Pulmonary artery endothelial cell (primary cell): ENCODE results near the gene MAST3. TPM values are rescaled to one million over a fixed set of nuclear protein-coding genes. Genes with fewer than 3 reads are reported as not detected.
A peak's percentile ranks its signal among the peaks of the same experiment; 100 is the strongest.

Experiments
- DNase-seq: peaks from one replicate; pipeline ENCODE4 v3.0.0-alpha.2; 2011; ENCODE audit warnings: low read depth, low spot score
- total RNA-seq: library from RNA; depleted of rRNA; stranded (reverse); fragments of >200 nt; gene quantifications from 2 replicates; pipeline ENCODE4 v1.2.3, GENCODE V29; 2014

The MAST3 gene
- 0.67 and 0.92 TPM in 2 replicates for total RNA-seq

- peak; percentile 19 for DNase-seq
These were observed at the start of gene MAST3 for GRCh38 chr19:18097217-18097992. Gene MAST3 (plus strand): TSS chr19:18097778. CDS start chr19:18097793, 15 bp downstream.

- peak; percentile 13 for DNase-seq
These were observed 48.2 kb upstream of the MAST3 start for GRCh38 chr19:18049385-18049784.

GRCh38 chr19:18051887-18052286, 45.7 kb upstream of the MAST3 start:
- DNase-seq, result no peak

GRCh38 chr19:18053576-18054219, 43.9 kb upstream of the MAST3 start:
- no peak for DNase-seq

GRCh38 chr19:18055967-18056366, 41.6 kb upstream of the MAST3 start:
- no peak for DNase-seq

GRCh38 chr19:18057557-18057956, 40.0 kb upstream of the MAST3 start:
- DNase-seq, result no peak

GRCh38 chr19:18058208-18059009, 39.2 kb upstream of the MAST3 start:
- peak; percentile 19 for DNase-seq

GRCh38 chr19:18059297-18059696, 38.3 kb upstream of the MAST3 start:
- no peak for DNase-seq

- no peak for DNase-seq
These were observed 37.7 kb upstream of the MAST3 start for GRCh38 chr19:18059902-18060301.

- no peak for DNase-seq
These were observed 37.1 kb upstream of the MAST3 start for GRCh38 chr19:18060472-18060871.

- DNase-seq, result no peak
These were observed 35.5 kb upstream of the MAST3 start for GRCh38 chr19:18062028-18062427.

- no peak for DNase-seq
These were observed 34.1 kb upstream of the MAST3 start for GRCh38 chr19:18063463-18063862.

- no peak for DNase-seq
These were observed 32.4 kb upstream of the MAST3 start for GRCh38 chr19:18065173-18065495.

GRCh38 chr19:18068395-18068794, 29.2 kb upstream of the MAST3 start:
- DNase-seq, result no peak

GRCh38 chr19:18069383-18069782, 28.2 kb upstream of the MAST3 start:
- DNase-seq, result no peak

- no peak for DNase-seq
These were observed 27.4 kb upstream of the MAST3 start for GRCh38 chr19:18070181-18070580.

GRCh38 chr19:18072335-18072734, 25.2 kb upstream of the MAST3 start:
- no peak for DNase-seq

GRCh38 chr19:18073197-18073596, 24.4 kb upstream of the MAST3 start:
- no peak for DNase-seq

- DNase-seq, result no peak
These were observed 23.4 kb upstream of the MAST3 start for GRCh38 chr19:18074192-18074591.

- DNase-seq, result no peak
These were observed 13.5 kb upstream of the MAST3 start for GRCh38 chr19:18083929-18084684.

GRCh38 chr19:18085702-18086457, 11.7 kb upstream of the MAST3 start:
- DNase-seq, result no peak
